GM06990 (cell line): Measurements from ENCODE around the gene IFNG-AS1.

Source experiments
- DNase-seq: peaks from one replicate; pipeline ENCODE4 v3.0.0-alpha.2; 2011; ENCODE audit not compliant: insufficient read length; ENCODE audit errors: extremely low read depth
- H3K27me3 ChIP-seq: replicated peaks from 2 replicates; pipeline ENCODE4 v1.6.0; 2011; ENCODE audit warnings: low read length; ENCODE audit not compliant: control insufficient read depth, insufficient read depth
- H3K36me3 ChIP-seq: 2 replicates; pipeline ENCODE4 v1.5.1; 2011; ENCODE audit warnings: low read length; ENCODE audit not compliant: control insufficient read depth, insufficient read depth
- H3K4me3 ChIP-seq: replicated peaks from 2 replicates; pipeline ENCODE4 v1.5.1; 2011; ENCODE audit warnings: low read depth, mild to moderate bottlenecking, control low read depth, low read length
- CTCF ChIP-seq: IDR thresholded peaks from 2 replicates; pipeline ENCODE4 v1.5.1; 2011; ENCODE audit warnings: low read length, control low read depth, mild to moderate bottlenecking, inconsistent platforms; ENCODE audit not compliant: insufficient read depth, poor library complexity, severe bottlenecking

Gene IFNG-AS1

GRCh38 chr12:67944093-67944492 is 45.2 kb upstream of the IFNG-AS1 start:
- H3K27me3 ChIP-seq = no peaks in the 10 kb centered on the region
- no peak overlapping the region for H3K4me3 ChIP-seq
- TF ChIP-seq CTCF = no peak
- no peak for DNase-seq
- no peaks in the 10 kb centered on the region for H3K36me3 ChIP-seq

- no peak for TF ChIP-seq CTCF
- Histone ChIP-seq H3K4me3 (no peak overlapping the region), H3K27me3 (no peaks in the 10 kb centered on the region), H3K36me3 (no peaks in the 10 kb centered on the region)
- DNase-seq = no peak
Measured at GRCh38 chr12:67952787-67953186, 36.5 kb upstream of the IFNG-AS1 start.

- DNase-seq = no peak
- no peaks in the 10 kb centered on the region for H3K36me3 ChIP-seq
- TF ChIP-seq CTCF = no peak
- no peaks in the 10 kb centered on the region for H3K27me3 ChIP-seq
- no peak overlapping the region for H3K4me3 ChIP-seq
Measured at GRCh38 chr12:67957383-67957782, 31.9 kb upstream of the IFNG-AS1 start.

GRCh38 chr12:67958187-67958586 is 31.1 kb upstream of the IFNG-AS1 start:
- H3K36me3 ChIP-seq = no peaks in the 10 kb centered on the region
- no peaks in the 10 kb centered on the region for H3K27me3 ChIP-seq
- TF ChIP-seq CTCF = no peak
- no peak for DNase-seq
- no peak overlapping the region for H3K4me3 ChIP-seq

- H3K36me3 ChIP-seq = no peaks in the 10 kb centered on the region
- TF ChIP-seq CTCF = no peak
- no peaks in the 10 kb centered on the region for H3K27me3 ChIP-seq
- H3K4me3 ChIP-seq = no peak overlapping the region
- DNase-seq = no peak
Measured at GRCh38 chr12:67964456-67964855, 24.8 kb upstream of the IFNG-AS1 start.

GRCh38 chr12:67966560-67966959 is 22.7 kb upstream of the IFNG-AS1 start:
- Histone ChIP-seq H3K36me3 (no peaks in the 10 kb centered on the region), H3K4me3 (no peak overlapping the region), H3K27me3 (no peaks in the 10 kb centered on the region)
- TF ChIP-seq CTCF = no peak
- no peak for DNase-seq
